ENCODE measurements around the gene TECTB.

GRCh38 chr10:112240441-112240840 is 42.8 kb upstream of the TECTB start:
- no peak for TF ChIP-seq CTCF (conservative IDR thresholded peaks at IDR 0.05)
- TF ChIP-seq ZFX (IDR thresholded peaks at IDR 0.05): no peak

Data from C4-2B (cell line).